ENCODE measurements around the gene ERCC3.
"Not testable (repeated sequence)": the region's sequence is repeated elsewhere in the genome, so short reads cannot be mapped to it uniquely, and the experiment has no call there.

The ERCC3 gene

GRCh38 chr2:127225186-127225960, 68.6 kb downstream of the ERCC3 start:
- DNase-seq, result no peak

- not testable (repeated sequence) for DNase-seq
Observed at GRCh38 chr2:127224135-127224534, 69.8 kb downstream of the ERCC3 start.

GRCh38 chr2:127220768-127221527, 73.0 kb downstream of the ERCC3 start:
- no peak for DNase-seq

- DNase-seq, result no peak
Observed at GRCh38 chr2:127220102-127220767, 73.7 kb downstream of the ERCC3 start, which contains the start of gene CYP27C1. CYP27C1 (minus strand) TSS chr2:127220299; CDS start chr2:127220270, 29 bp downstream.

GRCh38 chr2:127219171-127220070, 74.5 kb downstream of the ERCC3 start:
- no peak for DNase-seq

- no peak for DNase-seq
Observed at GRCh38 chr2:127218812-127219170, 75.2 kb downstream of the ERCC3 start.

GRCh38 chr2:127217470-127218325, 76.2 kb downstream of the ERCC3 start:
- no peak for DNase-seq

GRCh38 chr2:127216593-127216992, 77.4 kb downstream of the ERCC3 start:
- DNase-seq, result no peak

- no peak for DNase-seq
Observed at GRCh38 chr2:127216095-127216494, 77.8 kb downstream of the ERCC3 start.

- not testable (repeated sequence) for DNase-seq
Observed at GRCh38 chr2:127214201-127214600, 79.7 kb downstream of the ERCC3 start.

- no peak for DNase-seq
Observed at GRCh38 chr2:127208313-127208712, 85.6 kb downstream of the ERCC3 start.
